ENCODE data around the gene CYP1A1.
"Not testable (repeated sequence)": the region's sequence is repeated elsewhere in the genome, so short reads cannot be mapped to it uniquely, and the experiment has no call there.

Gene CYP1A1, protein sequence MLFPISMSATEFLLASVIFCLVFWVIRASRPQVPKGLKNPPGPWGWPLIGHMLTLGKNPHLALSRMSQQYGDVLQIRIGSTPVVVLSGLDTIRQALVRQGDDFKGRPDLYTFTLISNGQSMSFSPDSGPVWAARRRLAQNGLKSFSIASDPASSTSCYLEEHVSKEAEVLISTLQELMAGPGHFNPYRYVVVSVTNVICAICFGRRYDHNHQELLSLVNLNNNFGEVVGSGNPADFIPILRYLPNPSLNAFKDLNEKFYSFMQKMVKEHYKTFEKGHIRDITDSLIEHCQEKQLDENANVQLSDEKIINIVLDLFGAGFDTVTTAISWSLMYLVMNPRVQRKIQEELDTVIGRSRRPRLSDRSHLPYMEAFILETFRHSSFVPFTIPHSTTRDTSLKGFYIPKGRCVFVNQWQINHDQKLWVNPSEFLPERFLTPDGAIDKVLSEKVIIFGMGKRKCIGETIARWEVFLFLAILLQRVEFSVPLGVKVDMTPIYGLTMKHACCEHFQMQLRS

DNA sequence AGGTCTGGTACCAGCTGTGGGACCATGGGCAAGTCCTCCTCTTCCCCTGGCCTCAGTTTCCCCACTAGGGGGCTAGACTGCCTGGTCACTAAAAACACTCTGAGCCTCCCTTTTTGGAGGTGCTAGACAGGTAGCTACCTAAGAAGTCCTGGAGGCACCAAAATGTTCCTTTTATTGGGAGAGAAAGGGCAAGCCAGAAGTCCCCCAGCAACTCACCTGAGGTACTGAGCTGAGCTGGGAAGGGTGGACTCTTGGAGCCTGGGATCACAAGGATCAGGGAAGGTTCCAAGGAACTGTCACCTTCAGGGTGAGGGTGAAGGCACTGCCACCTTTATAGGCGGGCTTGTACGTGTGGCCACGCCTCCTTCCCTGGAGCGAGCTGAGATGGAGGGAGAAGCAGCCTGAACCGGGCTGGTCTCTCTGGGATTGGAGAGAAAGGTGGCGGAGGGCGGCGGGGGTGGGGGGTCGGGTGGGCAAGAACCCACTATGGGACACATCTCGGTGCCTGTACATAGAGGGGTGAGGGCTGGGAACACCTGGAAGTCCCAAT is at the start of gene CYP1A1:
Gene CYP1A1, minus strand, starts transcription at position 304 of the 550 bp plus-strand sequence. CDS start 2,431 bp downstream, outside the sequence.
- no peak for DNase-seq

DNA sequence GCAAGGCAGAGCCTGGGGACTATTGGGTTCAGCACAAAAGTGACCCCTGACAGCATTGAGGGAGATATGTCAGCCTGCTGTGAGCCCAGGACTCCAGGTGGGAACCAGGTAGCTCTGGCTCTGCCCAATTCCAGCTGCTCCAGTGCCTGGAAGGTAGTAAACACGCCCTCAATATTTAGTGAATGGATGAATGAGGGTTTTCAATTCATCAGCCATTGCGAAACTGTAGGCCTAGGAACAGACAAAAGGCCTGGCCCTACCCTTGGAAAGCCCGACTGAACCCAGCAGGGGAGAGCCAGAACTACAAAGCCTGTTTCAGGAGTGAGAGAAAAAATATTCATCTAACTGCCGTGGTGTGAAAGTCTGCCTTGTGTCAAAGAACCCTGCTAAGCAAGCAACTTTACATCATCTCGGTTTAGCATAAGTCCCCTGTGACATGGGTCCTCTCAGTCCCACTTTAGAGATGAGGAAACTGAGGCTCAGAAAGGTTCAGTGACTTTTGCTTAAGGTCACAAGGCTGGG is 48.5 kb upstream of the CYP1A1 start:
- no peak for DNase-seq

DNA sequence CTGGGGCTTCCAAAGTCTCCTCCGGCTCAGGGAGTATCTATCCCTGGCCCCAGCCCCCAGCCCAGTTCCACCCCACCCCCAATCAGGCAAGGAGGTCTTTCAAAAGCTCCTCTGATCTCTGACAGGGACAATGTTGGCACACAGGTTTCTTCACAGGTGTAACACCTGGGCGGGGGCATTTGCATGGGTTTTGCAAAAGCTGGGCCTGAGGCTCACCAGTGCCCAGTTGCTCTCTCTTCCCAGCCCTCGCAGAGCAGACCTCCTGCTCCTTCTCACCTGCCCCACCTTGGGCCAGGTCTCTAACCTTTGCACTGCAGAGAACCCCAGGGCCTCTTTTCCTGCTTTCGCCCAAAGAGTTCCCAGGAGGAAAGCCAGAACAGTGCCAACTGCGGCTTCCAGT is 48.0 kb upstream of the CYP1A1 start:
- DNase-seq, result no peak

DNA sequence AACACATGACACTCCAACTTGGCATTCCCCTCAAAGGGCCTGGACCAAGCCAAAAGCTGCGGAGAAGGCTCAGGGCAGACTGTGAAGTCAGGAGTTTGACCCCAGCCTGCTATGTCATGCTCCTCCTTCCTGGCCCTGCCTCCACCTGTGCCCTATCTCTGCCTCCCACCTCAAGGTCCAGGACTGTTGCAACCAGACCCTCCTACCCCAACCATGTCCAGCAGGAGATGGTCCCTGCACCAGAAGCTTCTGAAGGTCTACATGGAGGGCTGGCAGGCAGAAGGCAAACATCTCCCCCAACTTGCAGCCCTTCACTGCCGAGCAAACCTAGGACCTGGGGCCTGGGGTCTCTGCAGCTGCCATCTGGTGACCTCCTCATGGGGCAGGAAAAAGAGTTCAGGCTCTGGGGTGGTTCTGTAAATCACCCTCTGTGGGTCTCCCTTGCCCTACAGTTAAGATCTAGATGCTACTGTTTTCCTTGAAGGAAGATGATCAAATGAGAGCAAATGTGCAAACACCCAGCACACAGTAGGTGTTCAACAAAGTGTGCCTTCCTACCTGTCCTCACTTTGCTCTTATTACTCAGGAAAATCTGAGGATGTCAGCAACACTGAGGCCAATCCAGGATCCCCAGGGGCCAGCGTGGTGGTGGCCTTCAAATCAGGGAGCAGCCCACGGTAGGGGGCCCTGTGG is 45.0 kb upstream of the CYP1A1 start:
- no peak for DNase-seq

DNA sequence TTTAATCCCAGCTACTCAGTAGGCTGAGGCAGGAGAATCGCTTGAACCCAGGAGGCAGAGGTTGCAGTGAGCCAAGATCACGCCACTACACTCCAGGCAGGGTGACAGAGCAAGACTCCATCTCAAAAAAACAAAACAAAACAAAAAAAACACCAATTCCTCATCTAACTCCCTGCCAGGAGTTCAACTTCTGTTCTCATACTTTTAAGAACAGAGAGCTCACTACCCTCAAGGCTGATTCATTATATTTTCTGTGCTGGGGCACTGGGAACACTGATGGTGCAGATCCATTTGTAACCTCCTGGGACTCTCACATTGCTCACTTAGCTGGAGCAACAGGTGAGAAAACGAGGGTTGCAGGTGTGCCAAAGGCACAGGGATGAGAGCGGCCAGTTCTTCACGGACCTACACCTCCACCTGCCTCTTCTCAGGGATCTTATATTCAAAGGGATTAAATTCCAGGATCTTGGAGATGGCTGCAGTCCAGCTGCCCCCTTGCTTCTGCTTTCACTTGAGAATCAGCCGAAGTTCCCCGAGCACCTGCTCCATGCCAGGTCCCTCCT is 44.2 kb upstream of the CYP1A1 start:
- DNase-seq, result no peak

DNA sequence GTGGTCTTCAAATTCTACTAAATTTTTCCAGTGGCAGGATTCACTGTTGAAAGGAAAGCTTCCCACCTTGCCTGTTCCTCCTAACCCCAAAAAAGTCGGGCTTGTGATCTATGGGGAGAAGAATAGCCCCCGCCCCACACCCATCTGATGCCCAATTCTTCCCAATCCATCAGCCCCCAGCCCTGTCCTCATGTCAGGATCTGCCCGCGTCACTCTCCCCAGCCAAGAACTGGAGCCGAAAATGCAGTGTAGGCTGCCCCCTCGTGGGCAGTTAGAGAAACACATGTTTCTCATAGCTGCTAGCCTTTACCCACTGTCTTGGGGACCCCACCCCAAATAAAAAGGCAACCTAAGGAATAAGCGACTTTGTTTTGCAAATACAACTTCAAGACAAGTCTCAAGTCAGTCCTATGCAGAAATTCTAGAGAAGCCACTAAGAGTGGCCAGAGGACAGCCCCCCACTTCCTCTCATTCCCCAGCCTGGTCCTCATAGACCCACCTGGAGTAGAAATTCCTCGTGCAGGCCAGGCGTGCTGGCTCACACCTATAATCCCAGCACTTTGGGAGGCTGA is 43.5 kb upstream of the CYP1A1 start:
- no peak for DNase-seq

DNA sequence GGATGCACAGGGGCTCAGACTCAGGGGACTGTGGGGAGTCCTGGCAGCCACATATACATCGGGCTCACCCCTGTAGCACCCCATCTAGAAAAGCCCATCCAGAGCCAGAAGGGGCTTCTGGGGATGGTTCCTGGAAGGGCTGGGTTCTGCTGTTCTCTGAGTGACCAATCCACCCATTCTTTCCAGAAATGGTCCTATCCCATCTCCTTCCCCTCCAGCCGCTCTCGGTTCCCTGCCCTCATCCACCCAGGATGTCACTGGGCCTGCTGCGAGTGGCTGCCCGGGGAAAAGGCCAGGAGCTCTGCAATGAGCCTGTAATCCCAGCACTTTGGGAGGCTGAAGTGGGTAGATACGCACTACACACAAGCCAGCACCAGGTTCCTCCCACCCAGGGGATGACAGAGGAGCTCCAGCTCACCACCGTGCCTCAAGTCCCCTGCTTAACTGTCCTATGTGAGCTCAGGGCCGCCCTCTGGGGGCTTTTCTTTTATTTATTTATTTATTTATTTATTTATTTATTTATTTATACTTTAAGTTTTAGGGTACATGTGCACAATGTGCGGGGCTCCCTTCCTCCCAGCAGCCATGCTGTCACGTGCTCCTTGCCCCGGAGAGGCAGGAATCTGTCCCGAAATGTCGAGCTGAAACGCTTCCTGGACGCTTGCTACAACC is 42.9 kb upstream of the CYP1A1 start:
- no peak for DNase-seq

DNA sequence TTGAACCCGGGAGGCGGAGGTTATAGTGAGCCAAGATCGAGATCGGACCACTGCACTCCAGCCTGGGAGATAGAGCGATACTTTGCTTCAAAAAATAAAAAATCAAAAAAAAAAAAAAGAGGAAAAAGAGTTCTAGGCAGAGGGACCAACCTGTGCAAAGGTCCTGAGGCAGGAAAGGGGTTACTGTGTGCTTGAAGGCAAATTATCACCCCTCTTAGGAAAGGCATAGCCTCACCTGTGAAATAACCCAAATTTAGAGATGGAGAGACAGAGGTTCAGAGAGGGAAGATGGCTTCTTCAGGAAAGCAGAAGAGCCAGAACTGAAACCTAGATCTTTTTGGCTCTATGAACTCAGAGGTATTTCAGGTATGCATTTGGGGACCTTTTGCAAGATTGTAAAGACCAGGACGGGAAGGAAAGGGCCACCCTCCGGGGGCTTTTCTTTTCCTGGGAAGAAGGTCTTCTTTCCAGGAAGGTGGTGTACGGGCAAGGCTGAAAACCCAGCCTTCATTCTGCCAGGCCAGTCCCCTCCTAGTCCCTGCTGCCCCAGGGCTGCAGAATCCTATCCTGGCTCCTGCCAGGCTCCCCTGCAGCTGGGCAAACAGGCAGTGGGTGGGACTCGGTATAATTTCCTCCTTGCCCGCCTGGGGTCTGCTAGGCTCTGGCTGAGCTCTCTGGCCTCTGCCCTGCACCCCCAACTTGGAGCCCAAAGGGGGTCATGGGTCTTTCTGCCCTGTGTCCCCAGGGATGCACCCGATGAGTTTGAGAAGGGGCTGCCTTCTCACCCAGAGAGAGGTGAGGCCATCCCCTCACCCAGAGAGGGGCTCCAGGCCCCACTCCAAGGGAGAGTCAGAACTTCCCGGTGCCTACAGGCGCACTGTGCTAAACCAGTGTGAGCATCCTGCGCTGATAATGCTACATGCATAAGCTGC is 42.1 kb upstream of the CYP1A1 start:
- DNase-seq, result no peak

DNA sequence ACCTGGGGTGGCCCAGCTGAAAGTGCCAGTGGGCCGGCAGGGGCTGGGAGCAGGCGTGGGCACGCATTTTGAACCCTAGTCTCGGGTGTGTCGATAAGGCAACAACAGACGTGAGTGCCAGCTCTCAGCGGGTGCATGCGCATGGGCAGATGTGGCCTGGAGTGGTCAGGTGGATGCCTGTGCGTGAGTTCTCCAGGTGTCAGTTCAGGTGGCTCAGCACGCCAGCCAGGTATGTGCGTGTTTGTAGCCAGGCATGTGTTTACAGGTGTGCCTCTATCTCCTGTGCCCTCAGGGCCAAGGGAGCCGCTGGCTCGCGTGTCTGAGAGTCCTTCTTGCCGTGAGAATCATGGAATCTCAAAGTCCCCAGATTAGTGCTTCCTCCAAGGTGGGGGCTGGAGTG is 38.1 kb upstream of the CYP1A1 start:
- DNase-seq, result no peak

DNA sequence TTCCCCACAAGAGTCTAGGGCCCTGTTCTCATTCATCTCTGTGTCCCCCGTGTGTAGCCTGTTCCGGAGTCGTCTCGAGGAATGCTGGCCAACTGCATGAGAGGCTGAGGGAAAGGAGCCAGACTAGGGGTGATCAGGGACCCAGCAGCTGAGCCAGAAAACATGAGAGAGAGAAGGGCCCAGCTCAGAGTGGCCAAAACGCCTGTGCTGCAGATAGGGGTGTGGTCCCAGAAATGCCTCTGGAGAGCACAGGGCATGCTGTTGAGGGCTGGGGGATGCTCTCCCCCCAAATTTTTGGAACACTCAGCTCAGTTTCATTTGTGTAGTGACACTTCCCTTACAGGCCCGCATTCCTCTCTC is 37.4 kb upstream of the CYP1A1 start:
- DNase-seq, result no peak

DNA sequence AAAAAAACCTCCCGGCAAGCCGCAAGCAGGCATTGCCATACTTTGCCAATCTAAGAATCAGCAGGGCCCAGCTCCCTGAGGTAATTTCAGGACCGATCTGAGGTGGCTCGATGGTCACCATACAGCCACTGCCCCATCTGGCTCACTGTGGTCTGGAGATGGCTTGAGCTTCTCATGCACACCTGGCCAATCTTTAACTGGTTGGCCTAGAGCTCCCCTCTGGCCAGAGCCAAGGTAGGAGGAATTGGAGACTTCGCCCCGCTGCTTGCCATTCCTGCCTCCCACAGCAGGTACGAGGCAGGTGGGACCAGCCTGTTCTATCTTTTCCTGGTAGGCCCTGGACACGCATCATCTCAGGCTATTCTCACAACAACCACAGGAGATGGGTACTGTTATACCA is 33.4 kb upstream of the CYP1A1 start:
- DNase-seq, result no peak

DNA sequence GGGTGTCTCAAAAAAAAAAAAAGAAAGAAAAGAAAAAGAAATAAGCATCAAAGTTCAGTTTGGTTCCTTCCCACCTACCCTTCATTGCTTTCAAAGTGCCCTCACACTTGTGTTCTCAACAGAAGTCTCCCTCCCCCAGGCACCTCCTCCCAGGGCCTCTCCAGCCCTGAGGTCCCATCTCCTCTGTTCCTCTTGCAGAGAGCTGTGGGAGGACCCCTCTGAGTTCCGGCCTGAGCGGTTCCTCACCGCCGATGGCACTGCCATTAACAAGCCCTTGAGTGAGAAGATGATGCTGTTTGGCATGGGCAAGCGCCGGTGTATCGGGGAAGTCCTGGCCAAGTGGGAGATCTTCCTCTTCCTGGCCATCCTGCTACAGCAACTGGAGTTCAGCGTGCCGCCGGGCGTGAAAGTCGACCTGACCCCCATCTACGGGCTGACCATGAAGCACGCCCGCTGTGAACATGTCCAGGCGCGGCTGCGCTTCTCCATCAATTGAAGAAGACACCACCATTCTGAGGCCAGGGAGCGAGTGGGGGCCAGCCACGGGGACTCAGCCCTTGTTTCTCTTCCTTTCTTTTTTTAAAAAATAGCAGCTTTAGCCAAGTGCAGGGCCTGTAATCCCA is 29.4 kb upstream of the CYP1A1 start:
- no peak for DNase-seq

DNA sequence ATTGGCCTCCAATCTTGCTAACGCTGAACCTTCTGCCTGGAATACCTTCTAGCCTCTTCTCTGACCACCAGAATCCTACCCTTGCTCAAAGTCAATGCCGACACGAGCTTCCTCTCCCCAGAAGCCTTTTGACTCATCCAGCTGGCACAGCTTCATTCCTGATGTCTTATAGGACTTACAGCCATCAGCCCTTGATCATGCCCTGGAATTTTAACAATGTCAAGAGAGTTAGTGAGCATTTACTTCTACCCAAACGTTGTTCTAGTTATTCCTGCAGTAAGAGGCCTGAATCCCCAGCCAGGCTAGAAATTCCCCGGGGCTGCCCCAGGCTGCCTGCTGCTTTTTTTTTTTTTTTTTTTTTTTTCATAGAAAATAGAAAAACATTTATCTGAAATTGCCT is 27.2 kb upstream of the CYP1A1 start:
- no peak for DNase-seq

DNA sequence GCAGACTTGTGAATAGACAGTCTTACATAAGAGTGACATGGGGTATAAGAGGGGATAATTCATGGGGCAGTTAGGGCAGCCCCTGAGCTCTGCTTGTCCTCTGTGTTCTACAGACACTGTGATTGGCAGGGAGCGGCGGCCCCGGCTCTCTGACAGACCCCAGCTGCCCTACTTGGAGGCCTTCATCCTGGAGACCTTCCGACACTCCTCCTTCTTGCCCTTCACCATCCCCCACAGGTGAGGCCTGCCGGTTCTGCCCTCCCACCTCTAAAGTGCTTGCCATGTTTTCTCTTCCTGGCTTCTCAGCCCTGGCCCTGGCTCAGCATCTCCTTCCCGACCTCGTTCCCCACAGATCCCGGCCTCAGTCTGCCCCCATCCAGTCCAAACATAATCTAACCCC is 26.7 kb upstream of the CYP1A1 start:
- no peak for DNase-seq

DNA sequence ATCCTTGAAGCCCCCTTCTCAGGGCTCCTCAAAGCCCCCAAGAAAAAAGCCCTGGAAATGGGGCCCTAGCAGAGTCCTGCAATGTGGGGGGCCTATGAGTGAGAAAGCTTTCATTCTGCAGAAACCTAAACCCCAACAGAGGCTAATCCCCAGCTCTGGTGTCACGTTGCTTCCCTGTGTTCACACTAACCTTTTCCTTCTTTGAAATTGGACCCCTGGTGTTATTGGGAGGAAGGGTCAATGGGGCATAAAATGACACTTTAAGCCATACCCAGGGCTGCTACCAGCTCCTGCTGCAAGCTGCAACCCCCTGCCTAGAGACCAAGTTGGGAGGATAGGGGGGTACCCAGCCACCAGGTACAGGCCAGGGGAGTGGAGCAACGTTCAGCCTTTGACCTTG is 25.4 kb upstream of the CYP1A1 start:
- DNase-seq, result no peak

DNA sequence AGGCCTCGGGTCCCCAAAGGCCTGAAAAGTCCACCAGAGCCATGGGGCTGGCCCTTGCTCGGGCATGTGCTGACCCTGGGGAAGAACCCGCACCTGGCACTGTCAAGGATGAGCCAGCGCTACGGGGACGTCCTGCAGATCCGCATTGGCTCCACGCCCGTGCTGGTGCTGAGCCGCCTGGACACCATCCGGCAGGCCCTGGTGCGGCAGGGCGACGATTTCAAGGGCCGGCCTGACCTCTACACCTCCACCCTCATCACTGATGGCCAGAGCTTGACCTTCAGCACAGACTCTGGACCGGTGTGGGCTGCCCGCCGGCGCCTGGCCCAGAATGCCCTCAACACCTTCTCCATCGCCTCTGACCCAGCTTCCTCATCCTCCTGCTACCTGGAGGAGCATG is 24.5 kb upstream of the CYP1A1 start:
- no peak for DNase-seq

DNA sequence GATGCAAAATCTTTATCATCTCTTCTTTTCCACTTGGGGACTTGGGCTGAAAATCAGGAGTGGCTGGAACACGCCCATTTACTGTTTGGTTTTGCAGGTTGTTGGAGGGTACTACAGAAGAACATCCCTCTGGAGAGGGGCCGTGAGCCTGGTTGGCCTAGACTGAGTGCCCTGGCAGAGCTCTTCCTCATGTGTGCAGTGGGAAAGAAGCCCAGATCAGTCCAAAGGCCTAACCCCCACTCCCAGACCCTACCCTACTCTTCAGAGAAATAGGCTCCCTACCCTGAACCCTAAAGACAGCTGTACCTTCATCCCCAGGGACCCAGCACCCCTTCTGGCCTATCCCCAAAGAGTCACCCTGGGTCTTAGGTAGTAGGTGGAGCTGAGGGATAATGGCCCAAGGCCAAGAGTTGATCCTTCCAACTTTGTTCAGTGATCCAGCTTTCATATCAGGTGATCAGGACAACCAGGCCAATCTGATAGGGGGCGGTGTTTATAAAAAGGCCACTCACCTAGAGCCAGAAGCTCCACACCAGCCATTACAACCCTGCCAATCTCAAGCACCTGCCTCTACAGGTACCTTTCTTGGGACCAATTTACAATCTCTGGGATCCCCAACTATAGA is 23.1 kb upstream of the CYP1A1 start, which contains the start of gene CYP1A2:
Gene CYP1A2, plus strand, starts transcription at position 524 of the 625 bp plus-strand sequence. CDS start 894 bp downstream, outside the sequence.
- no peak for DNase-seq

DNA sequence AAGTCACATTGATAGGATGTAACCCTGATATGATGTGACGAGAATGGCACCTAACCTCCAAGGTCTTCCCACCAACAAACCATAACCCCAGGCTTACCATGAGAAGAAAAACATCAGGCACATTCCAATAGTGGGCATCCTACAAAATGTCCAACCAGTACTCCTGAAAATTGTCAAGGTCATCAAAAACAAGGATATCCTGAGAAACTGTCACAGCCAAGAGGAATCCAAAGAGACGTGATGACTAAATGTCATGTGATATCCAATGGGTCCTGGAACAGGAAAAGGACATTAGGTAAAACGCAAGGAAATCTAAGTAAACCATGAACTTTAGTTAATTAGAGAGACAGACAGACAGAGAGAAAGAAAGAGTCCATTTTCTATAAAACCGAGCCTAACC is 21.1 kb upstream of the CYP1A1 start:
- no peak for DNase-seq

DNA sequence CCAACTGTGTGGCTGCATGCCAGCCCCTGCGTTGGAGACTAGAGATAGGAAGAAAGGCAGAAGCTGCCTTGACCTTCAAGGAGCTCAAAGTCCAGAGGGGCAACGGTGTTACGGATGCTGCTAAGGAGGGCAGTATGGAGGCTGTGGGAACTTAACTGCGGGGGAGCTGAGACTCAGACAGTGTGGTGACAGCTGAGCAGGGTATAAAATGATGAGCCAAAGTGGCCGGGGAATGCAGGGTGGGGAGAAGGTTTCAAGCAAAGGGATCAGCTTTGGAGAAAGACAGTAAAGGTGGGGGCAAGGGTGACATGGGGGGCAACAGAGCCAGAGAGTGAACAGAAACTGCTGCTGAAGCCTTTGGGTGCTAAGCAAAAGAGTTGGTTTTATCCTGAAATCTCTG is 17.1 kb upstream of the CYP1A1 start:
- DNase-seq, result no peak

DNA sequence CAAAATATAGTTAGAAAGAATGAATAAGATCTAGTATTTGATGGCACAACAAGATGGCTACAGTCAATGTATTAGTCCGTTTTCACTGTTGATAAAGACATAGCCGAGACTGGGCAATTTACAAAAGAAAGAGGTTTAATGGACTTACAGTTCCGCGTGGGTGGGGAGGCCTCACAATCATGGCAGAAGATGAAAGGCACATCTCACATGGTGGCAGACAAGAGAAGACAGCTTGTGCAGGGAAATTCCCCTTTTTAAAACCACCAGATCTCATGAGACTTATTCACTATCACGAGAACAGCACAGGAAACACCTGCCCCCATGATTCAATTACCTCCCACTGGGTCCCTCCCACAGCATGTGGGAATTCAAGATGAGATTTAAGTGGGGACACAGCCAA is 12.9 kb upstream of the CYP1A1 start:
- not testable (repeated sequence) for DNase-seq

Measured in T1000 (cell line).